ENCODE data around the gene JCAD.
"Not testable (repeated sequence)": the region's sequence is repeated elsewhere in the genome, so short reads cannot be mapped to it uniquely, and the experiment has no call there.

Gene JCAD

GRCh38 chr10:30043476-30044270 lies 15.7 kb downstream of the JCAD start:
- no peak for DNase-seq

GRCh38 chr10:30042820-30043219 lies 16.6 kb downstream of the JCAD start:
- no peak for DNase-seq

- no peak for DNase-seq
Observed at GRCh38 chr10:30041196-30042105, 17.9 kb downstream of the JCAD start.

GRCh38 chr10:30040597-30040996 lies 18.8 kb downstream of the JCAD start:
- no peak for DNase-seq

GRCh38 chr10:30039988-30040387 lies 19.4 kb downstream of the JCAD start:
- DNase-seq: no peak

GRCh38 chr10:30039567-30039966 lies 19.8 kb downstream of the JCAD start:
- DNase-seq: no peak

GRCh38 chr10:30038781-30039536 lies 20.4 kb downstream of the JCAD start:
- DNase-seq: no peak

- DNase-seq: no peak
Observed at GRCh38 chr10:30037620-30038336, 21.6 kb downstream of the JCAD start.

- no peak for DNase-seq
Observed at GRCh38 chr10:30036811-30037210, 22.6 kb downstream of the JCAD start.

GRCh38 chr10:30036341-30036740 lies 23.0 kb downstream of the JCAD start:
- DNase-seq: no peak

GRCh38 chr10:30034433-30035137 lies 24.8 kb downstream of the JCAD start:
- DNase-seq: no peak

GRCh38 chr10:30032125-30032524 lies 27.3 kb downstream of the JCAD start:
- DNase-seq: no peak

- DNase-seq: no peak
Observed at GRCh38 chr10:30029872-30030256, 29.5 kb downstream of the JCAD start.

- DNase-seq: no peak
Observed at GRCh38 chr10:30029164-30029871, 30.1 kb downstream of the JCAD start.

GRCh38 chr10:30028738-30029030 lies 30.7 kb downstream of the JCAD start:
- DNase-seq: no peak

GRCh38 chr10:30028006-30028737 lies 31.2 kb downstream of the JCAD start:
- no peak for DNase-seq

GRCh38 chr10:30027057-30028005 lies 32.1 kb downstream of the JCAD start:
- no peak for DNase-seq

GRCh38 chr10:30026578-30026977 lies 32.8 kb downstream of the JCAD start:
- DNase-seq: no peak

GRCh38 chr10:30026080-30026479 lies 33.3 kb downstream of the JCAD start:
- no peak for DNase-seq

- DNase-seq: not testable (repeated sequence)
Observed at GRCh38 chr10:30025428-30025827, 34.0 kb downstream of the JCAD start.
